ENCODE data around the gene ZNF385B.

DNA sequence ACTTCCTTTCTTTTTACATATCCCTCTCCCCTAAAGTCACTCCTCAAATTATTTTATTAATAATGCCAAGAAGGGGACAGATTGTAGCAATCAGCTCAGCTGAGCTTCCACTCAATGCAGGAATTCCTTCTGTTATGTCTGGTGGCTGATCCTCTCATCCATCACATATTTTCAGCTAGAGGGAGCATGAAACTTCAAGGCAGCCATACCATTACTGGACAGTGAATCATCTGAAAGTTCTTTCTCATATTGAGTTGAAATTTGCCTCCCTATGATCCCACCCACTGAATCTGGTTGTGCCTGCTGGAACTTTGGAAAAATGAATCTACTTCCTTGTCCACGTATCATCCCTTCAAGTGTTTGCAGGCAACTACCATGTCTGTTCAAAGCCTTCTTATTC lies 11.2 kb downstream of the ZNF385B start:
- TF ChIP-seq, protein P1, sequence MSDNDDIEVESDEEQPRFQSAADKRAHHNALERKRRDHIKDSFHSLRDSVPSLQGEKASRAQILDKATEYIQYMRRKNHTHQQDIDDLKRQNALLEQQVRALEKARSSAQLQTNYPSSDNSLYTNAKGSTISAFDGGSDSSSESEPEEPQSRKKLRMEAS (IDR thresholded peaks at IDR 0.05): no peak
- TF ChIP-seq SIN3A (IDR thresholded peaks at IDR 0.05; ENCODE audit: low read depth) (no peak), POLR2AphosphoS5 (IDR thresholded peaks at IDR 0.05; ENCODE audit: low read depth, low read length) (no peak), EZH2 (IDR thresholded peaks at IDR 0.05) (no peak), EZH2phosphoT487 (IDR thresholded peaks at IDR 0.05; ENCODE audit: borderline replicate concordance) (no peak)
- TF ChIP-seq, protein P2, sequence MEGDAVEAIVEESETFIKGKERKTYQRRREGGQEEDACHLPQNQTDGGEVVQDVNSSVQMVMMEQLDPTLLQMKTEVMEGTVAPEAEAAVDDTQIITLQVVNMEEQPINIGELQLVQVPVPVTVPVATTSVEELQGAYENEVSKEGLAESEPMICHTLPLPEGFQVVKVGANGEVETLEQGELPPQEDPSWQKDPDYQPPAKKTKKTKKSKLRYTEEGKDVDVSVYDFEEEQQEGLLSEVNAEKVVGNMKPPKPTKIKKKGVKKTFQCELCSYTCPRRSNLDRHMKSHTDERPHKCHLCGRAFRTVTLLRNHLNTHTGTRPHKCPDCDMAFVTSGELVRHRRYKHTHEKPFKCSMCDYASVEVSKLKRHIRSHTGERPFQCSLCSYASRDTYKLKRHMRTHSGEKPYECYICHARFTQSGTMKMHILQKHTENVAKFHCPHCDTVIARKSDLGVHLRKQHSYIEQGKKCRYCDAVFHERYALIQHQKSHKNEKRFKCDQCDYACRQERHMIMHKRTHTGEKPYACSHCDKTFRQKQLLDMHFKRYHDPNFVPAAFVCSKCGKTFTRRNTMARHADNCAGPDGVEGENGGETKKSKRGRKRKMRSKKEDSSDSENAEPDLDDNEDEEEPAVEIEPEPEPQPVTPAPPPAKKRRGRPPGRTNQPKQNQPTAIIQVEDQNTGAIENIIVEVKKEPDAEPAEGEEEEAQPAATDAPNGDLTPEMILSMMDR (IDR thresholded peaks at IDR 0.05 in 2 of 3, conservative IDR thresholded peaks at IDR 0.05 in 1 of 3; ENCODE audit: borderline replicate concordance in 1 of 3, insufficient read depth in 1 of 3, low read depth in 2 of 3, low read length in 2 of 3): peak in 2 of 3 experiments; percentile 22 to 46; a peak in 3 of 6 replicates
- TF ChIP-seq, protein P3, sequence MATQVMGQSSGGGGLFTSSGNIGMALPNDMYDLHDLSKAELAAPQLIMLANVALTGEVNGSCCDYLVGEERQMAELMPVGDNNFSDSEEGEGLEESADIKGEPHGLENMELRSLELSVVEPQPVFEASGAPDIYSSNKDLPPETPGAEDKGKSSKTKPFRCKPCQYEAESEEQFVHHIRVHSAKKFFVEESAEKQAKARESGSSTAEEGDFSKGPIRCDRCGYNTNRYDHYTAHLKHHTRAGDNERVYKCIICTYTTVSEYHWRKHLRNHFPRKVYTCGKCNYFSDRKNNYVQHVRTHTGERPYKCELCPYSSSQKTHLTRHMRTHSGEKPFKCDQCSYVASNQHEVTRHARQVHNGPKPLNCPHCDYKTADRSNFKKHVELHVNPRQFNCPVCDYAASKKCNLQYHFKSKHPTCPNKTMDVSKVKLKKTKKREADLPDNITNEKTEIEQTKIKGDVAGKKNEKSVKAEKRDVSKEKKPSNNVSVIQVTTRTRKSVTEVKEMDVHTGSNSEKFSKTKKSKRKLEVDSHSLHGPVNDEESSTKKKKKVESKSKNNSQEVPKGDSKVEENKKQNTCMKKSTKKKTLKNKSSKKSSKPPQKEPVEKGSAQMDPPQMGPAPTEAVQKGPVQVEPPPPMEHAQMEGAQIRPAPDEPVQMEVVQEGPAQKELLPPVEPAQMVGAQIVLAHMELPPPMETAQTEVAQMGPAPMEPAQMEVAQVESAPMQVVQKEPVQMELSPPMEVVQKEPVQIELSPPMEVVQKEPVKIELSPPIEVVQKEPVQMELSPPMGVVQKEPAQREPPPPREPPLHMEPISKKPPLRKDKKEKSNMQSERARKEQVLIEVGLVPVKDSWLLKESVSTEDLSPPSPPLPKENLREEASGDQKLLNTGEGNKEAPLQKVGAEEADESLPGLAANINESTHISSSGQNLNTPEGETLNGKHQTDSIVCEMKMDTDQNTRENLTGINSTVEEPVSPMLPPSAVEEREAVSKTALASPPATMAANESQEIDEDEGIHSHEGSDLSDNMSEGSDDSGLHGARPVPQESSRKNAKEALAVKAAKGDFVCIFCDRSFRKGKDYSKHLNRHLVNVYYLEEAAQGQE (IDR thresholded peaks at IDR 0.05; ENCODE audit: low read depth): no peak

Data from HCT116 (cell line).